PC-3 (cell line): ENCODE results near the gene RGS7.

Experiments used
- CTCF ChIP-seq: fragments of 300-600 bp; sonication (generic); conservative IDR thresholded peaks from 2 replicates; pipeline ENCODE4 v1.5.1; 2017; ENCODE audit warnings: antibody characterized with exemption, low read depth, mild to moderate bottlenecking, low read length
- EZH2 ChIP-seq: fragments of 300-600 bp; sonication (generic); IDR thresholded peaks from one replicate; pipeline ENCODE4 v1.6.1; 2017; ENCODE audit warnings: antibody characterized with exemption, mild to moderate bottlenecking, low read length; ENCODE audit not compliant: unreplicated experiment

GRCh38 chr1:241095847-241096246 is 261.2 kb downstream of the RGS7 start:
- TF ChIP-seq CTCF (no peak), EZH2 (no peak)
